OCI-LY7 (cell line): ENCODE measurements around the gene FAM135A. TPM values are rescaled to one million over a fixed set of nuclear protein-coding genes. Genes with fewer than 3 reads are reported as not detected.
"Not testable (repeated sequence)": the region's sequence is repeated elsewhere in the genome, so short reads cannot be mapped to it uniquely, and the experiment has no call there.

Experiments used
- BruUV-seq: library from RNA; stranded (reverse); fragments of 400-500 nt; replicated peaks from 2 replicates; lab custom pipeline; 2021; lab: Mats Ljungman, UMichigan
- CTCF ChIA-PET: fragments of 300-600 bp; sonication (Branson Sonifier 250); formaldehyde crosslinking; loops from one replicate; lab custom pipeline; 2022; ENCODE audit warnings: antibody characterized with exemption; ENCODE audit not compliant: unreplicated experiment; lab: Charles Lee
- POLR2A ChIA-PET: fragments of 300-600 bp; sonication (Branson Sonifier 250); formaldehyde crosslinking; loops from one replicate; lab custom pipeline; 2022; ENCODE audit warnings: antibody characterized with exemption; lab: Charles Lee
- DNase-seq: peaks from one replicate; pipeline ENCODE4 v3.0.0-alpha.2; 2015; ENCODE audit warnings: low spot score
- H2AFZ ChIP-seq: fragments of 200-600 bp; sonication (generic), shearing (Covaris generic); 2 replicates; pipeline ENCODE4 v1.6.1; 2014; ENCODE audit warnings: mild to moderate bottlenecking, antibody characterized with exemption, low read length, moderate library complexity
- H3K27ac ChIP-seq: fragments of 200-600 bp; sonication (generic); 2 replicates; pipeline ENCODE4 v1.5.1; 2014; ENCODE audit warnings: mixed run types, low read depth, mild to moderate bottlenecking, moderate library complexity, low read length, inconsistent platforms; ENCODE audit not compliant: poor library complexity, severe bottlenecking
- H3K36me3 ChIP-seq: fragments of 200-600 bp; sonication (generic); 2 replicates; pipeline ENCODE4 v1.6.1; 2014; ENCODE audit warnings: mild to moderate bottlenecking, antibody characterized with exemption, low read length, moderate library complexity, mixed read lengths; ENCODE audit not compliant: insufficient read depth
- H3K4me1 ChIP-seq: fragments of 200-600 bp; sonication (generic); 2 replicates; pipeline ENCODE4 v1.5.1; 2014; ENCODE audit warnings: mild to moderate bottlenecking, low read length; ENCODE audit not compliant: insufficient read depth, poor library complexity, severe bottlenecking
- H3K4me2 ChIP-seq: fragments of 200-600 bp; sonication (generic); 2 replicates; pipeline ENCODE4 v1.6.1; 2014; ENCODE audit warnings: mild to moderate bottlenecking, low read length
- H3K4me3 ChIP-seq: fragments of 200-600 bp; sonication (generic); 2 replicates; pipeline ENCODE4 v1.5.1; 2014; ENCODE audit warnings: mild to moderate bottlenecking, low read depth, low read length; ENCODE audit not compliant: poor library complexity, severe bottlenecking
- H3K79me2 ChIP-seq: fragments of 200-600 bp; sonication (generic); 2 replicates; pipeline ENCODE4 v1.6.1; 2016; ENCODE audit warnings: low read depth, mild to moderate bottlenecking, low read length, moderate library complexity, mixed read lengths; ENCODE audit not compliant: insufficient read depth
- H3K9me2 ChIP-seq: fragments of 200-600 bp; sonication (generic); 2 replicates; pipeline ENCODE4 v1.6.1; 2016; ENCODE audit warnings: mild to moderate bottlenecking, low read length, mixed read lengths; ENCODE audit not compliant: insufficient read depth
- H3K9me3 ChIP-seq: fragments of 200-600 bp; sonication (generic); 2 replicates; pipeline ENCODE4 v1.6.1; 2014; ENCODE audit warnings: mild to moderate bottlenecking, mixed run types, low read length, mixed read lengths
- H4K20me1 ChIP-seq: fragments of 200-600 bp; sonication (generic); 2 replicates; pipeline ENCODE4 v1.6.1; 2014; ENCODE audit warnings: mild to moderate bottlenecking, antibody characterized with exemption, low read length, moderate library complexity, mixed read lengths; ENCODE audit not compliant: insufficient read depth
- intact Hi-C: fragments of 100-400 bp; cut with micrococcal nuclease; formaldehyde crosslinking; loops from one replicate; pipeline ENCODE4 v1.10.0; 2022; ENCODE audit not compliant: unreplicated experiment
- small RNA-seq: library from RNA; depleted of rRNA; stranded (forward); fragments of <200 nt; gene quantifications from one replicate; pipeline ENCODE3, GENCODE V24; 2014
- total RNA-seq, 2 experiments: library from RNA; depleted of rRNA in 1 of 2; stranded (reverse); fragments of >200 nt in 1 of 2; shearing (Covaris generic) in 1 of 2; gene quantifications; 2 replicates each; pipeline ENCODE4 v1.2.3, GENCODE V29; 2014 to 2022

The FAM135A gene
- total RNA-seq, 2 experiments from 2014 or later, result 35.5 to 66.2 TPM

GRCh38 chr6:70609181-70609580 lies 195.9 kb downstream of the FAM135A start:
- POLR2A ChIA-PET, H3K79me2 ChIP-seq, H3K9me2 ChIP-seq, H3K27ac ChIP-seq, H3K4me1 ChIP-seq, CTCF ChIA-PET, H3K9me3 ChIP-seq, H3K36me3 ChIP-seq, DNase-seq, H4K20me1 ChIP-seq, H2AFZ ChIP-seq, BruUV-seq, H3K4me3 ChIP-seq, intact Hi-C loops, H3K4me2 ChIP-seq: not testable (repeated sequence)

Small RNA genes lying within 50 kb of the gene (small RNA-seq; reads per million reads assigned to genes)
- not detected for gene RNU7-48P

Other genes with a start within 250 kb of the FAM135A start
- not detected in 2 replicates for gene COL9A1, start 110.4 kb upstream of the FAM135A start, total RNA-seq (2014; rRNA removed; shearing (Covaris generic))
- not detected in 2 replicates for gene COL9A1, start 110.4 kb upstream of the FAM135A start, total RNA-seq (2022)
- 9.6 and 10.4 TPM in 2 replicates for gene SDHAF4, start 153.4 kb downstream of the FAM135A start, total RNA-seq (2014; rRNA removed; shearing (Covaris generic))
- gene SDHAF4, start 153.4 kb downstream of the FAM135A start, total RNA-seq (2022), result 15.4 and 19.3 TPM in 2 replicates